Tracheal epithelial cell (primary cell): ENCODE results near the gene GRAP. TPM values are rescaled to one million over a fixed set of nuclear protein-coding genes. Genes with fewer than 3 reads are reported as not detected.

Experiments
- total RNA-seq: library from RNA; depleted of rRNA; stranded (reverse); fragments of >200 nt; gene quantifications from 2 replicates; pipeline ENCODE4 v1.2.1, GENCODE V29; 2014

GRAP gene
- total RNA-seq = 1.5 TPM in 1 of 2 replicates, not detected in the other

GRCh38 chr17:19046782-19047375 lies at the start of gene GRAP:
TSS of gene GRAP (minus strand) at chr17:19046957. CDS start at chr17:19046926, 31 bp downstream.

DNA sequence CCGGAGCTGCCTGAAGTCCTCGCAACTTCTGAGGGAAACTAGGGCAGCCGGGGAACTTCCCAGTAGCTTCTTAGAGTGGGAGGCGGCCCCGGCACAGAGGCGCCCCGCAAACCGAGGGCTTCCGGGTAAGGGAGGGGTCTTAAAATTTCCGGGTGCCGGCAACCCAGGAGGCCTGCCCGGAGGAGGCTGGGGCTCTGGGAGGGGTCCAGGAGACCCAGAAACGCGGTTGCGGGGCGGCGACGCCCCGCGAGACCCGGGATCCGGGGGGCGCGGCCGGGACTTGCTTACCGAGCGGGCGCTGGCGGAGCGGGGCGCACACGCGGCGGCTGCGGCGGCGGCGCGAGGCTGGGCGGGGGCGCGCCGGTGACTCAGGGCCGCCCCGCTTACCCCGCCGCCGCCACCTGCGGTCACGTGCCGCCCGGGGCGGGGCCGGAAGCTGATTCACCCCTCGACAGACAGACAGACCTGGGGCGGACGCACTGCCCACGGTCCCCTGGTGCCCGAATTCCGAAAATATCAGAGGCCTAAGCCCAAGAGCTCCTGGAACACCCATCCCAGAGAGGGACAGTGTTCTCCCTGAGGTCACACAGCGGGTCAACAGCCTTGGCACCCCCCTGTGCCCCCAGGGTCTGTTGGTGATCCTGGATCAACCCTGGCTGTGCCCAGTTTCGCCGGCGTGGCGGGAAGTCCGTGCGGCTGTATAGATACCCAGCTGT lies 42.2 kb downstream of the GRAP start, which contains the start of gene FAM83G:
Gene FAM83G (minus strand): TSS at position 344 of the 716 bp plus-strand sequence. CDS start 723 bp downstream, outside the sequence.

Other genes starting within 250 kb of the GRAP start
- gene PRPSAP2, start 188.8 kb downstream of the GRAP start, total RNA-seq = 36.9 and 37.1 TPM in 2 replicates
- gene SLC5A10, start 94.8 kb downstream of the GRAP start, total RNA-seq = under 0.01 TPM in 1 of 2 replicates, not detected in the other
- 44.8 and 48.0 TPM in 2 replicates for gene FAM83G, start 42.2 kb downstream of the GRAP start, total RNA-seq
- not detected in 2 replicates for gene GRAPL, start 80.6 kb upstream of the GRAP start, total RNA-seq
- 14.3 and 22.9 TPM in 2 replicates for gene EPN2, start 190.4 kb upstream of the GRAP start, total RNA-seq